ACHN (cell line): ENCODE measurements around the gene CDC123.
"Not testable (repeated sequence)": the region's sequence is repeated elsewhere in the genome, so short reads cannot be mapped to it uniquely, and the experiment has no call there.

Experiments
- DNase-seq: peaks from one replicate; pipeline ENCODE4 v3.0.0-alpha.2; 2015
- in situ Hi-C: cut with HindIII; loops from 2 replicates; pipeline ENCODE4 v1.10.0; 2017; ENCODE audit warnings: low sequenced_read_pairs, low pct_ligation_motif_present, low pct_unique_long_range_greater_than_20kb

CDC123 gene

GRCh38 chr10:12262278-12262981, 66.4 kb downstream of the CDC123 start:
- no peak for DNase-seq

GRCh38 chr10:12264204-12264940, 68.4 kb downstream of the CDC123 start:
- in situ Hi-C loops: no loop called here
- peak; percentile 70 for DNase-seq

More at GRCh38 chr10:12262278-12262981, 66.4 kb downstream of the CDC123 start:
- in situ Hi-C loops: no loop called here

GRCh38 chr10:12269056-12269455, 73.1 kb downstream of the CDC123 start:
- no peak for DNase-seq
- in situ Hi-C loops: no loop called here

- in situ Hi-C loops: no loop called here
Measured at GRCh38 chr10:12271210-12271540, 75.2 kb downstream of the CDC123 start.

GRCh38 chr10:12277862-12278261, 81.9 kb downstream of the CDC123 start:
- DNase-seq, in situ Hi-C loops: not testable (repeated sequence)

More at GRCh38 chr10:12271210-12271540, 75.2 kb downstream of the CDC123 start:
- DNase-seq: no peak

GRCh38 chr10:12279281-12279680, 83.3 kb downstream of the CDC123 start:
- no peak for DNase-seq
- in situ Hi-C loops: no loop called here

GRCh38 chr10:12287772-12288171, 91.8 kb downstream of the CDC123 start:
- in situ Hi-C loops: no loop called here
- DNase-seq: no peak

- in situ Hi-C loops, DNase-seq: not testable (repeated sequence)
Measured at GRCh38 chr10:12297784-12298183, 101.8 kb downstream of the CDC123 start.

- no peak for DNase-seq
- in situ Hi-C loops: no loop called here
Measured at GRCh38 chr10:12299222-12299965, 103.4 kb downstream of the CDC123 start.
